ENCODE results near the gene ZBTB46. TPM values are rescaled to one million over a fixed set of nuclear protein-coding genes. Genes with fewer than 3 reads are reported as not detected.

ZBTB46 gene
- total RNA-seq, 1 donor from 2014 or later: 39.5 TPM

DNA sequence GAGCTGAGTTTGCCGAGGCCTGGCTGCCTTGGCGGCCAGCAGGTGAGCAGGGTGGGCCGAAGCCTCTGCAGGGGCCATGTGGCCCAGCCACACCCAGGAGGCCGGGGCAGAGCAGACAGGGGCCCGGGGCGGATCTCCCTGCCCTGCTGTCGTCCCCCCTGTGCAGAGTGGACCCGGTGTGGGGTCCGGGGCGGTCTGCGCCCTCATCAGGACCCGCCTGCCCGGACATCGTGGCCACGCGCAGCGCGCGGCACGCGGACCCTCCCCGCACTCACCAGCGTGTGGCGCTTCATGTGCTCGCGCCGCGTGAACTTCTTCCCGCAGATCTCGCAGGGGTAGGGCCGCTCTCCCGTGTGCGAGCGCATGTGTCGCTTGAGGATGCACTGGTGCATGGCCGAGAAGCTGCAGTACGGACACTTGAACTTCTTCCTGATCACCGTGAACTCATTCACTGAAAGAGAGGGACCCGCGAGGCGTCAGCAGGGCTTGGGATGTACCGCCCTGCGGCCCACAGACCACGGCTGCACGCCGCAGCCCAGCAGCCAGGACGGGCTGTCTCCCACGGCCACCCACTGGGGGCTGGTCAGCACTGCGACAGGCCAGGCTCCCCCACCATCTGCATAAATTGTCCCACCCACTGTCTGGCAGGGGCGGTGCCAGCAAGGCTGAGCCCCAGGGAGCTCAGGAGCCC lies 78.5 kb downstream of the ZBTB46 start:
- no peaks in the 10 kb centered on the region for H3K27me3 ChIP-seq
- intact Hi-C loops (cut with DNase I): no loop called here
- H3K36me3 ChIP-seq: no peaks in the 10 kb centered on the region
- no peak for TF ChIP-seq CTCF (IDR thresholded peaks at IDR 0.05)
- H3K4me1 ChIP-seq: no peaks in the 10 kb centered on the region
- no peaks in the 10 kb centered on the region for H3K9me3 ChIP-seq
- no peak overlapping the region for H3K27ac ChIP-seq
- H3K4me3 ChIP-seq: no peak overlapping the region
- no peak for DNase-seq (ENCODE audit: low spot score in 2 of 2)

GRCh38 chr20:63751471-63752271 lies 79.4 kb downstream of the ZBTB46 start:
- no peak for TF ChIP-seq CTCF (IDR thresholded peaks at IDR 0.05)
- H3K4me1 ChIP-seq: no peaks in the 10 kb centered on the region
- no peak overlapping the region for H3K27ac ChIP-seq
- intact Hi-C loops (cut with DNase I): no loop called here
- no peaks in the 10 kb centered on the region for H3K9me3 ChIP-seq
- no peak overlapping the region for H3K4me3 ChIP-seq
- H3K27me3 ChIP-seq: no peaks in the 10 kb centered on the region
- DNase-seq (ENCODE audit: low spot score in 2 of 2): no peak
- H3K36me3 ChIP-seq: no peaks in the 10 kb centered on the region

DNA sequence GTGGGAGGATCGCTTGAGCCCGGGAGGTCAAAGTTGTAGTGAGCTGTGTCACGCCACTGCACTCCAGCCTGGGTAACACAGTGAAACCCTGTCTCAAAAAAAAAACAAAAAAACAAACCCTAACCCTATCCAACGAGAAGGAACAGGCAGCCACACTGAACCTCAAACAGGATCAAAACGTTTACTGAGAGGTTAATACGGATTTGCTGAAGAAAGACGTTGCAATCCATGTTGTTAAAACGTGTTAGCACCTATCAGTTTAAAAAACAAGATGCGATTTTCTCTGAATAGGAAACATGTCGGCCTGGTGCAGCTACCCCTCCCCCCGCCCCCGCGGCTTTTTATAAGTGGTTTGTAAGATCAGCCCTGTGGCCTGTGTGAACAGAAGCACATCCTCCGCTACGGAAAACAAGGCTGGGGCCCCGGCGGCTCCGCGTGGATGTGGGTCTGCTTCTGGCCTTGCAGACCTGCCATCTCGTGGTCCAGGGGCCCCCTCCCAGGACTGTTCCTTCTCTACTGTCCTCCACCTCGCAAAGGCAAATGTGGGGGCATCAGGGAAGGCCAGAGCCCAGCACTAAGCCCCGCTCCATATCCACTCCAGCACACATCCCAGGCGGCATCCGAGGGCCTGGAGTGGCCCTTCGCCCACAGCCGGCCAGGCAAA lies 80.1 kb downstream of the ZBTB46 start:
- no peak overlapping the region for H3K27ac ChIP-seq
- H3K27me3 ChIP-seq: no peaks in the 10 kb centered on the region
- intact Hi-C loops (cut with DNase I): no loop called here
- no peaks in the 10 kb centered on the region for H3K4me1 ChIP-seq
- H3K4me3 ChIP-seq: no peak overlapping the region
- no peaks in the 10 kb centered on the region for H3K9me3 ChIP-seq
- H3K36me3 ChIP-seq: no peaks in the 10 kb centered on the region
- no peak for DNase-seq (ENCODE audit: low spot score in 2 of 2)
- TF ChIP-seq CTCF (IDR thresholded peaks at IDR 0.05): no peak

DNA sequence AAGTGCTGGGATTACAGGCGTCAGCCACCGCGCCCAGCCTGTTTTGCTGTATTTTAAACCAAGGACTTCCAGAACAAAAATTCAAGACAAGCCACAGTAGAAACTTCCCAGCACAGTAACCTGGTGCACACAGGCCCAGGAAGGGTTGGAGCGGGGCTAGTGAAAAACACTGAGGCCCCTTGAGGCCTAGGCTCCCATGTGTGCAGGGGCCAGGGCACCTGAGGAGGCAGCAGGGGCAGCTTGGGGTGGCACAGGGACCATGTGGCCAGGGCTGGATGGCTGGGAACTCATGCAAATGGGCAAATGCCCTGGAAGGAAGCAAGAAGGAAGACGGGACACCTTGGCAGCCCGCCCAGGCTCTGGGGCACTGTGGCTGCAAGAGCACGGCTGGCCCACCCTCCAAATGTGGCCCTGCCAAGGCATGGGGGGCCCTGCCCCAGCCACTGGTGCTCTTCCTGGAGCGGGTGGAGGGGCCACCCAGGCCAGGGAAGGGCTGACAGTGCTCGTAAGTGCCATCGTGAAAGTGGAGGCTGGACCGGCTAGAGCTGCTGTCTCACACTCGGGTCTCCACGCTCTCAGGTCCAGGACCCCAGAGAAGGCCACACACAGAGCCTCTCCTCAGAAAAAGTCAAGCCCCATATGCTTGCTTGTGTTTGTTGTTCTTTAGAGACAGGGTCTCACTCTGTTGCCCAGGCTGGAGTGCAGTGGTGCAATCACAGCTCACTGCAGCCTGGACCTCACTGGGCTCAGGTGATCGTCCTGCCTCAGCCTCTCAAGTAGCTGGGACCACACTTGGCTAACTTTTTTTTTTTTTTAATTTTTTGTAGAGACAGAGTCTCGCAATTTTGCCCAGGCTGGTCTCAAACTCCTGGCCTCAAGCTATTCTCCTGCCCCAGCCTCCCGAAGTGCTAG lies 81.2 kb downstream of the ZBTB46 start:
- Histone ChIP-seq H3K27me3 (no peaks in the 10 kb centered on the region), H3K27ac (no peak overlapping the region), H3K4me3 (no peak overlapping the region), H3K36me3 (peaks cover 0 to 2% of the 10 kb centered on the region in 2 donors), H3K9me3 (no peaks in the 10 kb centered on the region), H3K4me1 (peaks cover 0 to 2% of the 10 kb centered on the region in 2 donors)
- TF ChIP-seq CTCF (IDR thresholded peaks at IDR 0.05): no peak
- intact Hi-C loops (cut with DNase I): no loop called here
- no peak for DNase-seq (ENCODE audit: low spot score in 2 of 2)

DNA sequence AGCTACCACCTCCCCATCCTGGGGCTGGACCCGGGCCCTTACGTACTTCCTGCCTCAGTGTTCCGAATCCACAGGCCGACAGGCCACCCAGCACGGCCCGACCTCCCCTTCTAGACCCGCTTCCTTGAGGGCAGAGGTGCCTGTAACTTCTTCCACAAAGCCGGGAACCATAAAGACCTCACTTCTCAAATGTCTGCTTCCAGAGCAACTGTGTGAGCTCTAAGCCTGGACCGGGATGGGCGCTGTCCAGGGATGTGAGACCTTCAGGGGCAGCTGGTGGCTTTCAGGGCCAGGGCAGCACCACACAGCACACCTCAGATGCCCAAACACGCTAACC lies 82.2 kb downstream of the ZBTB46 start:
- Histone ChIP-seq H3K36me3 (peaks cover 0 to 4% of the 10 kb centered on the region in 2 donors), H3K27me3 (no peaks in the 10 kb centered on the region), H3K4me3 (no peak overlapping the region), H3K9me3 (no peaks in the 10 kb centered on the region), H3K4me1 (peaks cover 0 to 2% of the 10 kb centered on the region in 2 donors), H3K27ac (no peak overlapping the region)
- intact Hi-C loops (cut with DNase I): no loop called here
- no peak for TF ChIP-seq CTCF (IDR thresholded peaks at IDR 0.05)
- DNase-seq (ENCODE audit: low spot score in 2 of 2): no peak
